ACC112 (cell line): ENCODE results near the gene CCDC197.

Source experiments
- H2AFZ ChIP-seq: fragments of 200-600 bp; sonication (generic); one replicate; pipeline ENCODE4 v1.6.0; 2017; ENCODE audit warnings: antibody characterized with exemption, low read length; ENCODE audit not compliant: unreplicated experiment
- H3K27ac ChIP-seq: fragments of 200-600 bp; sonication (generic); 2 replicates; pipeline ENCODE4 v1.5.1; 2014; ENCODE audit warnings: low read depth, mild to moderate bottlenecking, antibody characterized with exemption, low read length, moderate library complexity
- H3K27me3 ChIP-seq: fragments of 200-600 bp; sonication (generic); 2 replicates; pipeline ENCODE4 v1.6.1; 2014; ENCODE audit warnings: mild to moderate bottlenecking, antibody characterized with exemption, low read length, moderate library complexity, mixed read lengths; ENCODE audit not compliant: insufficient read depth
- H3K36me3 ChIP-seq: fragments of 200-600 bp; sonication (generic); 2 replicates; pipeline ENCODE4 v1.6.1; 2016; ENCODE audit warnings: mild to moderate bottlenecking, antibody characterized with exemption, low read length, moderate library complexity, mixed read lengths; ENCODE audit not compliant: insufficient read depth
- H3K4me1 ChIP-seq: fragments of 200-600 bp; sonication (generic); one replicate; pipeline ENCODE4 v1.6.1; 2016; ENCODE audit warnings: low read length, mixed read lengths; ENCODE audit not compliant: insufficient read depth, unreplicated experiment, control insufficient read depth
- H3K4me3 ChIP-seq: fragments of 200-600 bp; sonication (generic); 2 replicates; pipeline ENCODE4 v1.5.1; 2014; ENCODE audit warnings: mild to moderate bottlenecking, low read depth, low read length
- H3K79me2 ChIP-seq: fragments of 200-600 bp; sonication (generic); one replicate; pipeline ENCODE4 v1.6.0; 2016; ENCODE audit warnings: low read length; ENCODE audit not compliant: control insufficient read depth, unreplicated experiment, insufficient read depth

Gene CCDC197

DNA sequence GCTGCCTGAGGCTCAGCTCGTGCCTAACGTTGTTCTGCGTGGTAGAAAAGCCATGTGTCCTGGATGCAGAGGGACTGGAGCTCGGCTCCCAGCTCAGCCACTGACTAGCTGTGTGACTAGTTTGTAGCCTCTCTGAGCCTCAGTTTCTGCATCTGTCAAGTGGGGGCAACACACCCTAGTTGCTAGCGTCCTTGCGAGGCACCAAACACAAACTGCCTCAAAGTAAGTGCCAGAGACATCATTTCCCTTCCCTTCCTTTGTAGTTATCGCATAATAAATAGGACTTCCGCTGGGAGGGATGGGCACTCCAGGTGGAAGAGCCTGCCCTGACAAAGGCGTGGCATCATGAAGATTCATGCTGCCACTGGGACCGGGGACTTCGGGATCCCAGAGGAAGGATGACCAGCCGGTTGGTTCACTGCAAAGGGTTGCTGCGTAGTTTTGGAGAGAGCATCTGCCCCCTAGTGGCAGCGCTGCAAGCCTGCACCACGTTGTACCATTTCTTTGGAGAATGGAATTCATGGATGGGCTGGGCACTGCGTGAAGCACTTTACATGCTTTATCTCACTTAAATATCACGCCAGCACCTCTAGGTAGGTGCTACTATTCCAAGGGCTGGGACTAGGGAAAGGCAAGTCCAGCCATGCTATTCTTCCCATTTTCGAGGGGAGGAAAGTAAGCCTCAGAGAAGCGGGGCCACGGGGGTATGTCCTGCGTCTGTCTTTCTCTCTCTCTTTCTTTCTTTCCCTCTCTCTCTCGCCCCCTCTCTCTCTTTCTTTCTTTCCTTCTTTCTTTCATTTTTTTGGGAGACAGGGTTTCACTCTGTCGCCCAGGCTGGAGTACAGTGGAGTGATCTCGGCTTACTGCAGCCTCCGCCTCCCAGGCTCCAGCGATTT, 4.6 kb downstream of the CCDC197 start:
- Histone ChIP-seq H3K4me1 (peaks cover 7% of the 10 kb centered on the region), H3K27me3 (peaks cover 5% of the 10 kb centered on the region; the same call in 1 of the 2 replicates), H3K27ac (no peak overlapping the region), H3K36me3 (no peaks in the 10 kb centered on the region), H2AFZ (no peak overlapping the region), H3K4me3 (no peak overlapping the region), H3K79me2 (no peaks in the 10 kb centered on the region)

GRCh38 chr14:94003397-94003796, 6.3 kb downstream of the CCDC197 start:
- H3K36me3 ChIP-seq = no peaks in the 10 kb centered on the region
- H3K4me3 ChIP-seq = no peak overlapping the region
- no peaks in the 10 kb centered on the region for H3K79me2 ChIP-seq

GRCh38 chr14:94004015-94004414, 6.9 kb downstream of the CCDC197 start:
- peaks cover 5% of the 10 kb centered on the region; the same call in 1 of the 2 replicates for H3K27me3 ChIP-seq
- H3K27ac ChIP-seq = no peak overlapping the region

More at GRCh38 chr14:94003397-94003796, 6.3 kb downstream of the CCDC197 start:
- peaks cover 7% of the 10 kb centered on the region for H3K4me1 ChIP-seq
- no peak overlapping the region for H2AFZ ChIP-seq
- H3K27ac ChIP-seq = no peak overlapping the region
- peaks cover 5% of the 10 kb centered on the region; the same call in 1 of the 2 replicates for H3K27me3 ChIP-seq

GRCh38 chr14:94005324-94006073, 8.4 kb downstream of the CCDC197 start:
- no peaks in the 10 kb centered on the region for H3K36me3 ChIP-seq
- peaks cover 10% of the 10 kb centered on the region for H3K4me1 ChIP-seq
- H2AFZ ChIP-seq = peak overlapping the region; percentile 18
- H3K4me3 ChIP-seq = peak overlapping the region; percentile 74
- no peaks in the 10 kb centered on the region for H3K79me2 ChIP-seq
- H3K27ac ChIP-seq = no peak overlapping the region
- peaks cover 5% of the 10 kb centered on the region; the same call in 1 of the 2 replicates for H3K27me3 ChIP-seq

More at GRCh38 chr14:94004015-94004414, 6.9 kb downstream of the CCDC197 start:
- no peak overlapping the region for H3K4me3 ChIP-seq
- H2AFZ ChIP-seq = no peak overlapping the region
- no peaks in the 10 kb centered on the region for H3K36me3 ChIP-seq
- no peaks in the 10 kb centered on the region for H3K79me2 ChIP-seq
- peaks cover 7% of the 10 kb centered on the region for H3K4me1 ChIP-seq

- Histone ChIP-seq H3K79me2 (no peaks in the 10 kb centered on the region), H3K27ac (no peak overlapping the region), H3K36me3 (no peaks in the 10 kb centered on the region), H3K27me3 (peaks cover 6% of the 10 kb centered on the region; the same call in 1 of the 2 replicates), H2AFZ (no peak overlapping the region), H3K4me3 (no peak overlapping the region), H3K4me1 (peaks cover 10% of the 10 kb centered on the region)
These were observed 11.1 kb downstream of the CCDC197 start for GRCh38 chr14:94008234-94008633.

DNA sequence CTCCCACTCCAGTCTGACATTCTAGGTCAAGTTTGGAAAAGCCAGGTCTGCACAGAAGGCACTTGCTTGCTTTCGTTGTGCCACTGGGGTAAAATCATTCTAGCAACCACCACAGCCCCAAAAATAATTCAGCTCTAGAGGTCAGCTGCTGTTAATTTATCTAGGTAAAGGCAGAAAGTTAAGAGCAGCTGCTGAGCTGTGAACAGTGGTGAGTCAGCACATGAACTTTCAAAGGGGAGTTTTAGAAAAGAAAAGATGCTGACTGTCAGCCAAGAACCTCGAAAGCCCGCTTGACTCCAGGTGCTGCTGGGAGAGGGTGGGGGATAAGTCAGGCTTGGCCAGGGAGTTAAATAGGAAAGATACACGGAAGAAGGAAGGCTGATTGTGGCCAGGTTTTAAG, 12.7 kb downstream of the CCDC197 start:
- H2AFZ ChIP-seq = no peak overlapping the region
- no peaks in the 10 kb centered on the region for H3K36me3 ChIP-seq
- peaks cover 10% of the 10 kb centered on the region for H3K4me1 ChIP-seq
- H3K27me3 ChIP-seq = peaks cover 6% of the 10 kb centered on the region; the same call in 1 of the 2 replicates
- no peak overlapping the region for H3K27ac ChIP-seq
- no peak overlapping the region for H3K4me3 ChIP-seq
- H3K79me2 ChIP-seq = no peaks in the 10 kb centered on the region

- peaks cover 7% of the 10 kb centered on the region for H3K4me1 ChIP-seq
- H3K27ac ChIP-seq = no peak overlapping the region
- H3K27me3 ChIP-seq = peaks cover 11% of the 10 kb centered on the region
- H2AFZ ChIP-seq = no peak overlapping the region
- H3K4me3 ChIP-seq = no peak overlapping the region
- no peaks in the 10 kb centered on the region for H3K36me3 ChIP-seq
- no peaks in the 10 kb centered on the region for H3K79me2 ChIP-seq
These were observed 13.5 kb downstream of the CCDC197 start for GRCh38 chr14:94010625-94011024.

DNA sequence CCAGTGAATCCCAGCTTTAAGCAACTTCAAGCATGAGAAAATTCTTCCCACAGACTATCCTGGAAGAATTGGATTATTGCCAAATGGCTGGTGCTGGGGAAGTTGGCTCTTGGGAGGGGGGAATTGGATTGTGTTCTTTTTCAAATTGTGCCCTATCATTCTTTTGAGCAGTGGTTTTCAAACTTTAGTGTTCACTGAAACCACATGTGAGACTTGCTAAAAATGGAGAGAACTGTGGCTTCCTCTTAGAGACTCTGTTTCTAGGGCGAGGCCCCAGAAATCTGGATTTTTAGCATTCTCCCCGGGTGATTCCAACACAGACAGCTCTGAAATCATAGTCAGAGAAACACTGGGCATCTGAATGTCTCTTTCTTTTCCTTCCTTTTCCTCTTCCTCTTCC, 14.7 kb downstream of the CCDC197 start:
- H3K36me3 ChIP-seq = no peaks in the 10 kb centered on the region
- H3K4me1 ChIP-seq = peaks cover 3% of the 10 kb centered on the region
- no peaks in the 10 kb centered on the region for H3K79me2 ChIP-seq
- H3K27ac ChIP-seq = no peak overlapping the region
- H3K27me3 ChIP-seq = peaks cover 21% of the 10 kb centered on the region
- H3K4me3 ChIP-seq = no peak overlapping the region
- H2AFZ ChIP-seq = no peak overlapping the region

- no peak overlapping the region for H2AFZ ChIP-seq
- H3K27ac ChIP-seq = no peak overlapping the region
- H3K4me3 ChIP-seq = no peak overlapping the region
- no peaks in the 10 kb centered on the region for H3K79me2 ChIP-seq
- H3K36me3 ChIP-seq = no peaks in the 10 kb centered on the region
- H3K4me1 ChIP-seq = peaks cover 3% of the 10 kb centered on the region
- peaks cover 37% of the 10 kb centered on the region for H3K27me3 ChIP-seq
These were observed 17.3 kb downstream of the CCDC197 start for GRCh38 chr14:94014382-94014781.

GRCh38 chr14:94015223-94015622, 18.1 kb downstream of the CCDC197 start:
- no peaks in the 10 kb centered on the region for H3K79me2 ChIP-seq
- H2AFZ ChIP-seq = no peak overlapping the region
- H3K4me1 ChIP-seq = no peaks in the 10 kb centered on the region

More at GRCh38 chr14:94015223-94015622, 18.1 kb downstream of the CCDC197 start:
- Histone ChIP-seq H3K27ac (no peak overlapping the region), H3K36me3 (no peaks in the 10 kb centered on the region), H3K27me3 (peaks cover 37% of the 10 kb centered on the region), H3K4me3 (no peak overlapping the region)
